GM12878 (cell line): ENCODE data around the gene ZNF280D. TPM values are rescaled to one million over a fixed set of nuclear protein-coding genes. Genes with fewer than 3 reads are reported as not detected.

Source experiments
- ATAC-seq: fragments of 200-7000 bp; cut with Tn5 transposase; 3 replicates; pipeline ENCODE4 v1.9.1; 2020; ENCODE audit warnings: mild to moderate bottlenecking, moderate library complexity
- BruUV-seq: library from RNA; stranded (reverse); fragments of 400-500 nt; replicated peaks from 2 replicates; lab custom pipeline; 2021; lab: Mats Ljungman, UMichigan
- CTCF ChIA-PET: fragments of 300-600 bp; sonication (Branson Sonifier 250); formaldehyde crosslinking; extraction: SDS; loops from one replicate; lab custom pipeline; 2021; ENCODE audit warnings: inconsistent platforms; lab: Yijun Ruan, JAX
- POLR2A ChIA-PET: fragments of 350-600 bp; formaldehyde crosslinking; extraction: SDS; loops from one replicate; lab custom pipeline; 2021; ENCODE audit warnings: inconsistent platforms; lab: Charles Lee
- RAD21 ChIA-PET: fragments of 300-600 bp; sonication (Branson Sonifier 250); formaldehyde crosslinking; loops from one replicate; lab custom pipeline; 2023; ENCODE audit warnings: antibody characterized with exemption; ENCODE audit not compliant: unreplicated experiment; lab: Charles Lee
- SMC1A ChIA-PET: fragments of 300-600 bp; sonication (Branson Sonifier 250); formaldehyde crosslinking; loops from one replicate; lab custom pipeline; 2023; ENCODE audit not compliant: unreplicated experiment, uncharacterized antibody; lab: Charles Lee
- DNase-seq: peaks from one replicate; pipeline ENCODE4 v3.0.0-alpha.2; 2011; ENCODE audit warnings: low read depth, low spot score
- FAIRE-seq: peaks from 3 replicates; lab custom pipeline; 2011; peaks lifted over from hg19 to GRCh38; lab: Jason Lieb, UNC
- H2AFZ ChIP-seq: 2 replicates; pipeline ENCODE4 v1.6.0; 2011; ENCODE audit warnings: low read depth, low read length, control low read depth; ENCODE audit not compliant: control insufficient read depth
- H3K27ac ChIP-seq: 2 replicates; pipeline ENCODE4 v1.5.1; 2011; ENCODE audit warnings: control low read depth; ENCODE audit not compliant: control insufficient read depth, insufficient read depth
- H3K27me3 ChIP-seq, 2 experiments: replicated peaks in 1 of 2; 2 replicates each; pipeline versions ENCODE4 v1.6.0 to v1.6.1; 2011; ENCODE audit warnings: low read length in 1 of 2; ENCODE audit not compliant: control insufficient read depth in 2 of 2, insufficient read depth in 2 of 2
- H3K36me3 ChIP-seq, 2 experiments: 2 replicates each; pipeline ENCODE4 v1.5.1; 2011; ENCODE audit warnings: low read length in 1 of 2; ENCODE audit not compliant: control insufficient read depth in 2 of 2, insufficient read depth in 2 of 2
- H3K4me1 ChIP-seq: 2 replicates; pipeline ENCODE4 v1.6.1; 2011; ENCODE audit warnings: mild to moderate bottlenecking, low read length, moderate library complexity, mixed read lengths; ENCODE audit not compliant: control insufficient read depth, insufficient read depth
- H3K4me2 ChIP-seq: 2 replicates; pipeline ENCODE4 v1.6.0; 2011; ENCODE audit warnings: control low read depth; ENCODE audit not compliant: control insufficient read depth, insufficient read depth
- H3K4me3 ChIP-seq: fragments of 200-600 bp; sonication (generic); 2 replicates; pipeline ENCODE4 v1.5.1; 2016
- H3K79me2 ChIP-seq: 2 replicates; pipeline ENCODE4 v1.6.0; 2011; ENCODE audit warnings: low read length; ENCODE audit not compliant: control insufficient read depth, insufficient read depth
- H3K9ac ChIP-seq: 2 replicates; pipeline ENCODE4 v1.8.0; 2011; ENCODE audit warnings: low read length, control low read depth, mixed read lengths; ENCODE audit not compliant: control insufficient read depth, insufficient read depth
- H3K9me3 ChIP-seq: replicated peaks from 3 replicates; pipeline ENCODE4 v1.5.1; 2011; ENCODE audit warnings: mild to moderate bottlenecking, low read length; ENCODE audit not compliant: control insufficient read depth, insufficient read depth
- H4K20me1 ChIP-seq: 2 replicates; pipeline ENCODE4 v1.6.0; 2011; ENCODE audit not compliant: control insufficient read depth, insufficient read depth
- CBFB ChIP-seq: IDR thresholded peaks from 2 replicates; pipeline ENCODE4 v1.6.1; 2016; ENCODE audit warnings: antibody characterized with exemption, low read depth
- GATAD2B ChIP-seq: fragments of 450-650 bp; conservative IDR thresholded peaks from 2 replicates; pipeline ENCODE4 v1.6.1; 2017; ENCODE audit warnings: low read depth, mild to moderate bottlenecking, moderate library complexity
- NFYA ChIP-seq: IDR thresholded peaks from 2 replicates; pipeline ENCODE4 v1.6.1; 2011; ENCODE audit warnings: low read depth, mild to moderate bottlenecking, low read length, improper control_type of control experiment, borderline replicate concordance
- RAD21 ChIP-seq: IDR thresholded peaks from 2 replicates; pipeline ENCODE4 v1.6.1; 2011; ENCODE audit warnings: mild to moderate bottlenecking, low read depth, low read length, moderate library complexity; ENCODE audit not compliant: insufficient read depth
- SREBF2 ChIP-seq: IDR thresholded peaks from 2 replicates; pipeline ENCODE4 v1.6.1; 2012; ENCODE audit warnings: mild to moderate bottlenecking, low read length
- SRF ChIP-seq, 2 experiments: IDR thresholded peaks; 2 replicates each; pipeline ENCODE4 v1.6.1; 2011; ENCODE audit warnings: low read depth in 2 of 2, low read length in 2 of 2, mild to moderate bottlenecking in 1 of 2, moderate library complexity in 1 of 2
- SUZ12 ChIP-seq: fragments of 200-600 bp; sonication (generic); IDR thresholded peaks from one replicate; pipeline ENCODE4 v1.6.1; 2018; ENCODE audit warnings: antibody characterized with exemption, mild to moderate bottlenecking; ENCODE audit not compliant: unreplicated experiment
- ZNF217 ChIP-seq: fragments of 450-650 bp; IDR thresholded peaks from 2 replicates; pipeline ENCODE4 v1.6.1; 2017; ENCODE audit warnings: antibody characterized with exemption, mild to moderate bottlenecking
- ZNF622 ChIP-seq: fragments of 450-650 bp; IDR thresholded peaks from 2 replicates; pipeline ENCODE4 v1.6.1; 2017; ENCODE audit warnings: mild to moderate bottlenecking, inconsistent platforms
- WGBS: methylation state at CpG from one replicate; pipeline ENCODE4 v1.1.6; 2016; ENCODE audit warnings: low lambda C conversion rate; ENCODE audit not compliant: insufficient replicate concordance, insufficient coverage; ENCODE audit errors: missing lambda C conversion rate; 5-methylcytosine and 5-hydroxymethylcytosine counted together
- in situ Hi-C: fragments of 300-500 bp; cut with MboI; formaldehyde crosslinking; loops from 9 replicates; pipeline ENCODE4 v1.14.3; 2018; ENCODE audit warnings: mixed read lengths
- intact Hi-C: fragments of 100-400 bp; cut with micrococcal nuclease; formaldehyde crosslinking; loops from one replicate; pipeline ENCODE4 v1.14.2; 2022; ENCODE audit not compliant: unreplicated experiment
- polyA plus RNA-seq, 11 experiments: library from polyadenylated mRNA; depleted of rRNA in 4 of 11; unstranded in 6 of 11; stranded (reverse) in 5 of 11; fragments of >200 nt; fragmentation: Nextera tagmentation in 4 of 11; fragmentation: Illumina TruSeq in 1 of 11; extraction: Ambion mirVana in 4 of 11; extraction: Trizol in 1 of 11; gene quantifications; 1 replicate in 1 of 11; 2 replicates in 10 of 11; pipeline versions ENCODE4 v1.2.1 to v1.2.3, GENCODE V29; 2011 to 2016; ENCODE audit warnings: inconsistent platforms in 2 of 11, missing spikeins in 2 of 11, low read depth in 1 of 11
- total RNA-seq, 4 experiments: library from RNA; depleted of rRNA in 3 of 4; stranded (reverse); fragments of >200 nt in 3 of 4; fragmentation: Illumina TruSeq in 1 of 4; extraction: Trizol in 1 of 4; gene quantifications; 2 replicates each; pipeline versions ENCODE4 v1.2.1 to v1.2.3, GENCODE V29; 2013 to 2021
- TF ChIP-seq, protein P1 (sequence below): fragments of 450-650 bp; IDR thresholded peaks from 2 replicates; pipeline ENCODE4 v1.6.1; 2017; ENCODE audit warnings: mild to moderate bottlenecking, moderate library complexity

Gene ZNF280D
- total and polyA plus RNA-seq, 10 of the 15 experiments (the other 5 are each of a cell fraction or from before 2014, with no cell fraction given) = 5.6 to 18.6 (median 8.6) TPM

DNA sequence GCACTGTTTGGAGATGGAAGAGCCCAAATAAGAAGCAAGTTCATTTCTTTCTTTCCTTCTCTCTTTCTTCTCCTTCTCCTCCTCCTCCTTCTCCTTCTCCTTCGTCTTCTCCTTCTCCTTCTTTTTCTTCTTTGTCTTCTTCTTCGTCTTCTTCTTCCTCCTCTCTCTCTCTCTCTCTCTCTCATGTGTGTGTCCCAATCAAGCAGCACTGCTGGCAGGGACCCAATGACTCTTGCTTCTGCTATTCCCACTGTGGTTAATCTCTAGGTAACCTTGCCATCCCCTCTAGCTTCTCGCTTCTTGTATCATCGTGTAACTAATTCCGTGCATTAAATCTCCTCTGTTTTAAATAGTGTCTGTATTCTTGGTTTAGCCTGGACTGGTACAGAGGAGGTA lies 26.1 kb upstream of the ZNF280D start:
- Histone ChIP-seq H3K27me3 (peaks cover 0 to 1% of the 10 kb centered on the region in 2 experiments; a peak in 1 of 4 replicates), H3K36me3 (no peaks in the 10 kb centered on the region), H3K4me1 (no peaks in the 10 kb centered on the region), H3K27ac (no peak overlapping the region), H4K20me1 (no peaks in the 10 kb centered on the region), H3K9ac (no peak overlapping the region), H3K79me2 (no peaks in the 10 kb centered on the region), H3K9me3 (no peaks in the 10 kb centered on the region), H2AFZ (no peak overlapping the region), H3K4me3 (no peak overlapping the region), H3K4me2 (no peak overlapping the region)
- ChIA-PET SMC1A (interaction anchor here (1.0 to 1.2 kb wide), 2 partner anchors 260 to 358 kb away, joined by 3 read pairs; no protein-coding TSS in a partner anchor), POLR2A (no interaction called here), CTCF (no interaction called here), RAD21 (no interaction called here)
- FAIRE-seq (no peak), DNase-seq (no peak), ATAC-seq (no peak)
- WGBS = 72% methylated on average over 5 of the region's 5 CpGs
- in situ Hi-C loops = no loop called here
- intact Hi-C loops = no loop called here
- BruUV-seq = no TSS peak
- TF ChIP-seq CBFB = no peak

DNA sequence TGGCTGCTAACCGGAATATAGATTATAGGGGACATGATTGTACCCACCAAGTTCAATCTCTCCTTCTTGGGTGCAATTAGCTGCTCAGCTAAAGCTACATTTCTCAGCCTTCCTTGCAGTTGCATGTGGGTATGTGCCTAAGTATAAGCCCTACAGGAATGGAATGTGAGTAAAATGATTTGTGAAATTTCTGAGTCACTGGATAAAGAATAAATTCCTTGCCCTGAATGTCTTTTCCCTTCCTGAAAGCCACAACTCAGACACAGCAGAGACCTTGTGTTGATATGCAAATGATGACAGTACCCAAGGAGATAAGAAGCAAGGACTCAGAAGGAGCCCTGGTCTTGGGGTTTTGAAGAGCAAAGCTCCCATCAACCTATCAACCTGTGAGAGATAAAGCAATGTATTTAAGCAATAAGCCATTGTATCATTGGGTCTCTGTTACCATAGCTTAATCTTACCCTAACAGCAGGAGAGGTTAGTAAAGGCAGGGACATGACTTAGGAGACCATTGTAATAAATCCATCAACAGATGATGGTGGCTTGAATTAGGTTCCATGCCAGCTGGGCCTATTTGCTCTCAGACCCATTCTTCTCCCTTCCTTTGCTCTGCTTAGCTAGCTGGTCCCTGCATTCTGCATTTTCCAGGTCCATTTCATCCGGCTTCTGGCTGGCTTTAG lies 25.6 kb upstream of the ZNF280D start:
- DNase-seq (no peak), FAIRE-seq (no peak), ATAC-seq (no peak)
- ChIA-PET RAD21 (no interaction called here), POLR2A (no interaction called here), CTCF (no interaction called here), SMC1A (no interaction called here)
- Histone ChIP-seq H3K79me2 (no peaks in the 10 kb centered on the region), H3K27me3 (peaks cover 0 to 1% of the 10 kb centered on the region in 2 experiments; a peak in 1 of 4 replicates), H3K9me3 (no peaks in the 10 kb centered on the region), H3K27ac (no peak overlapping the region), H2AFZ (no peak overlapping the region), H3K36me3 (no peaks in the 10 kb centered on the region), H4K20me1 (no peaks in the 10 kb centered on the region), H3K4me2 (no peak overlapping the region), H3K4me3 (no peak overlapping the region), H3K9ac (no peak overlapping the region), H3K4me1 (no peaks in the 10 kb centered on the region)
- WGBS = 3% methylated on average over 2 of the region's 2 CpGs
- intact Hi-C loops = no loop called here
- in situ Hi-C loops = no loop called here
- BruUV-seq = no TSS peak
- TF ChIP-seq NFYA (no peak), SUZ12 (no peak), SRF (IDR thresholded peaks at IDR 0.05; ENCODE audit: low read depth in 2 of 2, low read length in 2 of 2) (no peak), ZNF622 (no peak), SREBF2 (no peak), GATAD2B (no peak), RAD21 (no peak), ZNF217 (no peak)
- TF ChIP-seq, protein P1, sequence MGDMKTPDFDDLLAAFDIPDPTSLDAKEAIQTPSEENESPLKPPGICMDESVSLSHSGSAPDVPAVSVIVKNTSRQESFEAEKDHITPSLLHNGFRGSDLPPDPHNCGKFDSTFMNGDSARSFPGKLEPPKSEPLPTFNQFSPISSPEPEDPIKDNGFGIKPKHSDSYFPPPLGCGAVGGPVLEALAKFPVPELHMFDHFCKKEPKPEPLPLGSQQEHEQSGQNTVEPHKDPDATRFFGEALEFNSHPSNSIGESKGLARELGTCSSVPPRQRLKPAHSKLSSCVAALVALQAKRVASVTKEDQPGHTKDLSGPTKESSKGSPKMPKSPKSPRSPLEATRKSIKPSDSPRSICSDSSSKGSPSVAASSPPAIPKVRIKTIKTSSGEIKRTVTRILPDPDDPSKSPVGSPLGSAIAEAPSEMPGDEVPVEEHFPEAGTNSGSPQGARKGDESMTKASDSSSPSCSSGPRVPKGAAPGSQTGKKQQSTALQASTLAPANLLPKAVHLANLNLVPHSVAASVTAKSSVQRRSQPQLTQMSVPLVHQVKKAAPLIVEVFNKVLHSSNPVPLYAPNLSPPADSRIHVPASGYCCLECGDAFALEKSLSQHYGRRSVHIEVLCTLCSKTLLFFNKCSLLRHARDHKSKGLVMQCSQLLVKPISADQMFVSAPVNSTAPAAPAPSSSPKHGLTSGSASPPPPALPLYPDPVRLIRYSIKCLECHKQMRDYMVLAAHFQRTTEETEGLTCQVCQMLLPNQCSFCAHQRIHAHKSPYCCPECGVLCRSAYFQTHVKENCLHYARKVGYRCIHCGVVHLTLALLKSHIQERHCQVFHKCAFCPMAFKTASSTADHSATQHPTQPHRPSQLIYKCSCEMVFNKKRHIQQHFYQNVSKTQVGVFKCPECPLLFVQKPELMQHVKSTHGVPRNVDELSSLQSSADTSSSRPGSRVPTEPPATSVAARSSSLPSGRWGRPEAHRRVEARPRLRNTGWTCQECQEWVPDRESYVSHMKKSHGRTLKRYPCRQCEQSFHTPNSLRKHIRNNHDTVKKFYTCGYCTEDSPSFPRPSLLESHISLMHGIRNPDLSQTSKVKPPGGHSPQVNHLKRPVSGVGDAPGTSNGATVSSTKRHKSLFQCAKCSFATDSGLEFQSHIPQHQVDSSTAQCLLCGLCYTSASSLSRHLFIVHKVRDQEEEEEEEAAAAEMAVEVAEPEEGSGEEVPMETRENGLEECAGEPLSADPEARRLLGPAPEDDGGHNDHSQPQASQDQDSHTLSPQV = no peak
